GM12873 (cell line): ENCODE results near the gene MCM5.

Source experiments
- CTCF ChIP-seq: IDR thresholded peaks from 2 replicates; pipeline ENCODE4 v1.5.1; 2012; ENCODE audit warnings: low read depth, mild to moderate bottlenecking, moderate library complexity, low read length, control low read depth; ENCODE audit not compliant: insufficient read depth; ENCODE audit errors: missing control alignments

Gene MCM5

DNA sequence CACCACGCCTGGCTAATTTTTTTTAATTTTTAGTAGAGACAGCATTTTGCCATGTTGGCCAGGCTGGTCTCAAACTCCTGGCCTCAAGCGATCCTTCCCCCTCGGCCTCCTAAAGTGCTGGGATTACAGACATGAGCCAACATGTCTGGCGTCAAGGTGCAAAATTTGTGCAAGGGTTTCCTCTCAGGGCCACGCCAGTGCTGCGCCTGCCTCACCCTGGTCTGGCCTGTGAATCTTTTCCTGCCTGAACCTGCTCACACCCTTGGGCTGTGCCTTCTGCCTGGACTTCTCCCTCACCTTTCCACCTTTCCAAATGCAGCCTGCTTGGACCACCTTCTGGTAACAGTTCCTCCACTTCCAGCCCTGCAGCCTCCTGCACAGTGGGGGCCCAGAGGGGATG, 43.4 kb downstream of the MCM5 start:
- TF ChIP-seq CTCF, result no peak

GRCh38 chr22:35443790-35444684, 44.1 kb downstream of the MCM5 start:
- no peak for TF ChIP-seq CTCF

GRCh38 chr22:35444685-35445399, 44.9 kb downstream of the MCM5 start:
- no peak for TF ChIP-seq CTCF

DNA sequence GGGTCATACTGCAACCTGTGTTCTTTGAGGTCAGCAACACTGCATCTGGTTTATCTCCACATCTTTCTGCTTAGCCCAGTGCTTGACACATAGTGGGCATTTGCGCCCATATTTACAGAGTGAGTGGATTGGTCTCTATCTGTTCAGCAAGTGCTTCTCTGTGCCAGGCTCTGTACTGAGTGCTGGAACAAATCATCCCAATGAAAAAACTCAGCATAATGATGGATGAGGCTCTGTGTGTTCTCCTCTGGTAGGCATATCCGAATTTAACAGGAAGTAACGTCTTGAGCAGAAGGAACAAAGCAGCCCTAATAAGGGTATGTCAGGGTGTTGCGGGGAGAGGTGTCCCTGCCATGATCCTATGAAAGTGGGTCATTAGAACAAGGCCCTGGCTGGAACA, 46.0 kb downstream of the MCM5 start:
- TF ChIP-seq CTCF, result no peak

DNA sequence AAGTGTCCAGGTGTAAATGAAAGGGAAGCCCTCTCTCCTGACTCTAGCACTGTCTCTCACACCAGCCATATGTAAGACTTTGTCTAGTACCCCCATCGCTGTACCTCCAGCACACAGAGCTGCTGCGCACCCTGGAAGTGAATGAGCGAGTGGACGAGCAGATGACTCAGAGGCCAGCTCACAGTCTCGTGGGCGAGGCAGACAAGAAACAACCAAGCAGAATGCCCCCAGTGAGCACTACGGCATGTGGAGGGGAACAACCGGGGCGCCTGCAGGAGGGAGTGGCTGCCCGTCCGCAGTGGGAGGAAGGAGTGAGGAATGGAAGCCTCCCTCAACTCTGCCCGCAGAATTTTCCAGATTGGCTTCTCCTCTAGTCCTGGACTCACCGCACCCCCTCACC, 46.4 kb downstream of the MCM5 start:
- TF ChIP-seq CTCF, result no peak

DNA sequence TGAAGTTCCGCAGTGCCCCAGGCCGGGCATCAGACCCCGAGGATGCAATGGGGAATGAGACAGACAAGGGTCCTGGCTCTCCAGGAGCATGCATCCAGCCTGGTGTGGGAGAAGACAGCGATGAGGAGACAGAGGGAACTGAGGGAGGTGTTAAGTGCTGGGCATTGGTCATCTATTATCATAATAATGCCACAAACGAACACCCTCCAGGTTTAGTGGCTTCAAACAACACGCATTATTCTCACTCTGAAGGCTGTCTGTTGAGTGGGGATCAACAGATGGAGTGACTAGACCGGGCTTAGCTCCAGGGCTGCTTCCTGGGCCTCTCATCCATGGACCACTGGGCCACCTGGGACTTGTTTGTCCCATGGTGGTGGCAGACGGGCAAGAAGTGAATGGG, 48.6 kb downstream of the MCM5 start:
- no peak for TF ChIP-seq CTCF
